NCI-H2196 treated with DMSO at 0.1 percent for 48 hours (cell line): Measurements from ENCODE around the gene RAB22A.
A peak's percentile ranks its signal among the peaks of the same experiment; 100 is the strongest.

Source experiments
- DNase-seq: peaks from one replicate; lab custom pipeline; 2025; ENCODE audit not compliant: unreplicated experiment; lab: John Stamatoyannopoulos, UW

The RAB22A gene

GRCh38 chr20:58384821-58385220 is 75.3 kb downstream of the RAB22A start:
- no peak for DNase-seq

DNA sequence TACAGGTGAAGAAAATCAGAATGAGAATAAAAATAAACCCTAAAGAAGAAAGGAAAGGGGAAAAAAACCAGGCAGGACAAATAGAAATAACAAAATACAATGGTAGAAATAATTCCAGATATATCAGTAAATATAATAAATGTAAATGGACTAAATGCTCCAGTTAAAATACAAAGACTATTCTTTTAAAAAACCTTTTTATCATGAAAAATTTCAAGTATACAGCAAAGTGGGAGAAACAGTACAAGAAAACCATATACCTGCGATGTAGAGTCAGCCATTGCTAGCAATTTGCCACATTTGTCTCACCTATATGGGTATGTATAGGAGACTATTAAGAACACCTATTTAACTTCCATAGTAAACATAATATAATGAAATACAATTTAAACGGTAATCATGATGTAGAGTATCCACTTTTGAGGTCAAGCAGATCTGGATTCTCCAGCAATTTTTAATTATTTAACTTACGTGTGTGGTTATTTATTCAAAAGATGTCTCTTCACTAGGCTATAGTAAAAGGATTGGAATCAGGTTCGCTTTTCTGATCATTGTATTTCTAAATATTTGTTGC is 78.6 kb downstream of the RAB22A start:
- no peak for DNase-seq

DNA sequence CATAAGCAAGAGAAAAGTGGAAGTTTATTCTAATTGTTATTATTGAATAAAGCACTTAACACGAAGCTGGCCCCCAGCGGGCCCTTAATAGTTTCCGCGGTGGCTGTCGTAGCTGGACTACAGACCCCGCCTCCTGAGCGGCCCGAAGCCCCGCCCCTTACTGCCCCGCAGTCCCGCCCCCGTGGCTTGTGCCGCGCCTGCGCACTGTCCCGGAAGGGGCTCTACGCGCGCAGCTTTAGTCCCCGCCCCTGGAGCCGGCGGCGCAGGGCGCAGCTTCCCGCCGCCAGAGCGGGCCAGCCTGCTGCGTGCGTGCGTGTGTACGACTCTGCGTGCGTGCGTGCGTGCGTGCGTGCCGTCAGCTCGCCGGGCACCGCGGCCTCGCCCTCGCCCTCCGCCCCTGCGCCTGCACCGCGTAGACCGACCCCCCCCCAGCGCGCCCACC is 79.4 kb downstream of the RAB22A start, which contains the start of gene VAPB:
Gene VAPB (plus strand): TSS at position 348 of the 442 bp plus-strand sequence. CDS start 231 bp downstream, outside the sequence.
- DNase-seq = peak; percentile 92

GRCh38 chr20:58389324-58389967 is 79.9 kb downstream of the RAB22A start:
- no peak for DNase-seq

- no peak for DNase-seq
Observed at GRCh38 chr20:58389968-58390658, 80.6 kb downstream of the RAB22A start.

DNA sequence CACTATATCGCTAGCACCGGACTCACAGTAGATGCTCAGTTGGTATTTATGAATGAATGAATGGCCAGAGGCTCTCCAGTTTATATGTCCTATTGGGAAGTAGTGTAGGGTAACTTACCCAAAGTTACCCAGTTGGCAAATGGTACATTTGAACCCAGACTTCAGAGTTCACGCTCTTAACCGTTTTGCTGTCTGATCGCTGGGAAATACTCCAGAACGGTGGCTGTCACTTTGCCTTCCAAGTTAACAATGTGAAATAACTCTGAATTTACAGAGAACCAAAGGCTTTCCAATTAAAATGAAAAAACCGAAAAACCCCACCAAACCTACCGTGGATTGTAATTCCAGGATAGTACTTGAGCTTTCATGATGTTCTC is 81.1 kb downstream of the RAB22A start:
- no peak for DNase-seq

DNA sequence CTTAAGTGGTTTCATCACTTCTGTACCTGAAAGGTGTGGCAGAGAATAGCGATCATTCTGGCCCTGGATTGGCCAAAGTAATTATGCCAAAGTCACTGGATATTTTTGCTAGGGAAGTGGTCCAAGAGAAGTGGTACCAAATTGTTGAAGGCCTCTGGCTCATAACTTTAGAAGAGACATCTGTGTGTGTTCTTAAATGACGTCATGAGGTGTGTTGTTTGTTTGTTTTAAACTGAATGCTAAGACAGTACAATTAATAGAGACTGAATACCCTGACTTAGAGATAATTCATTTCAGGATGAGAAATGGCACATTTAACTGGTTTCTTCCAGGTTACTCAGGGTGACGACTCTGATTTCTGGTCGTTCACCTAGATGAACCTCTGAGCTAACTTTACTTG is 82.8 kb downstream of the RAB22A start:
- DNase-seq = no peak

DNA sequence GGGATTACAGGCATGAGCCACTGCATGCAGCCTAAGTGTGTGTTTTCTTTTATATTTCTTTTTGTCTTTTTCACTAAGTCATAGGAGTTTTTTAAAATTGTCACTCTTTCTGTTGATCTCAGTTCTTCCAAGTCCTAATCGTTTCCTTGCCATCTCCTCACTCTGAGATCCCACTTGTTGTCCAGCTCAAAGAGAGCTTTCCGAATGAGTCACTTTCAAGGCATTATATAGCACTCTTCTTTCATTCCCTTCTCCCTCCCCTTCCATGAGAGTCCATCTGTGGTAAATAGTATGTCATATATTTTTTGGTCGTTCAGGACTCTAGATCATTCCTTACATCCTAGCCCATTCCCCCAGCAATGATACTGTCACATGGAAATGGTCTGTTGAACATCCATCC is 83.8 kb downstream of the RAB22A start:
- no peak for DNase-seq

DNA sequence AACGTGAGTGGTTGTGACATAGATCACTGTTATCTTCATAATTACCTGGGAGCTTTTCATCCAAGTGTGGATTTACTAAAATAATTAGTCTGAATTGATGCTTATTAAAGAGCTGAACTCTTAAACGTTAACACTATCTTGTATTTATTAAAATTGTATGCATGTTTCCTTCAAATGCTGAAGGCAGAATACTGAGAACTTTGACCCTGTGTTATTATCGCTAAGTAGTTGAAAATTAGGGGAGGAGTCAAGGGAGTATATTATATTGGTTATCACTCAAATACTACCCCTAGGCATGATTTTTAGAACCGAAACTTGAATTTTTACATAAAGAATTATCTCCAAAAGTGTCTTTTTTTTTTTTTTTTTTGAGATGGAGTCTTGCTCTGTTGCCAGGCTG is 85.3 kb downstream of the RAB22A start:
- DNase-seq = no peak

GRCh38 chr20:58395604-58396003 is 86.1 kb downstream of the RAB22A start:
- DNase-seq = no peak

DNA sequence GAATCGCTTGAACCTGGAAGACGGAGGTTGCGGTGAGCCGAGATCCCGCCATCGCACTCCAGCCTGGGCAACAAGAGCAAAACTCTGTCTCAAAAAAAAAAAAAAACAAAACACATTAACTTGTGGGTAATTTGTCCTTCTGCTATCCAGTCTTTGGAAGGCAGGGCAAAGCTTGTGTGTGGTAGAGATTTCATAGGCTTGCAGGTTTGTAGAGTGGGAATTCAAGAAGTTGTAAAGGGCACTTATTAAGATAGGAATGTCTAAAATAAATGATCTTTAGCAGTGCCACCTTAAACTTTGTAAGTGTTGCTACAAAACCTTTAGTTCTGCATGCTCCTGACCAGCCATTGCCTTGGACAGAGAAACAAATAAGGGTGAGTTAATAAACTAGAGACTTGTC is 87.9 kb downstream of the RAB22A start:
- DNase-seq = no peak

GRCh38 chr20:58398254-58398653 is 88.7 kb downstream of the RAB22A start:
- DNase-seq = no peak

GRCh38 chr20:58399926-58400325 is 90.4 kb downstream of the RAB22A start:
- no peak for DNase-seq

DNA sequence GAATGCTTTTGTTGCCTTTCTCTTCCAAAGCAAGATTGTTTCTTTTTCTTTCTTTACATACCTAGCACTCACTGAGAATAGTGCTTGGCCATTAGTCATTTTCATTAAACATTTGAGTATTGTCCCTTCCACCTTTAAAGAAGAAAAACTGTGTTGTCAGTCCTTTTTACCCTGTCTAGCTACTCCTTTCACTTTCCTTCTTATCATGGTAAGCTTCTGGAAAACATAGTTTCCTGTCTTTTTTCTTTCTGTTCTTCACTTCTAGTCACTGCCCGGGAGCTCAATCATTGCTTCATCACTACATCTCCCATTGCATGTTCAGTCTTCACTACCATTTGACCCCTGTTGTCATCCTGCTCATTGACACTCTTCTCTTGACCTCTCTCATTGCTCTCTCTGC is 91.6 kb downstream of the RAB22A start:
- DNase-seq = no peak

- no peak for DNase-seq
Observed at GRCh38 chr20:58402305-58402704, 92.8 kb downstream of the RAB22A start.

- no peak for DNase-seq
Observed at GRCh38 chr20:58402827-58403226, 93.3 kb downstream of the RAB22A start.

GRCh38 chr20:58403272-58403671 is 93.8 kb downstream of the RAB22A start:
- DNase-seq = no peak

DNA sequence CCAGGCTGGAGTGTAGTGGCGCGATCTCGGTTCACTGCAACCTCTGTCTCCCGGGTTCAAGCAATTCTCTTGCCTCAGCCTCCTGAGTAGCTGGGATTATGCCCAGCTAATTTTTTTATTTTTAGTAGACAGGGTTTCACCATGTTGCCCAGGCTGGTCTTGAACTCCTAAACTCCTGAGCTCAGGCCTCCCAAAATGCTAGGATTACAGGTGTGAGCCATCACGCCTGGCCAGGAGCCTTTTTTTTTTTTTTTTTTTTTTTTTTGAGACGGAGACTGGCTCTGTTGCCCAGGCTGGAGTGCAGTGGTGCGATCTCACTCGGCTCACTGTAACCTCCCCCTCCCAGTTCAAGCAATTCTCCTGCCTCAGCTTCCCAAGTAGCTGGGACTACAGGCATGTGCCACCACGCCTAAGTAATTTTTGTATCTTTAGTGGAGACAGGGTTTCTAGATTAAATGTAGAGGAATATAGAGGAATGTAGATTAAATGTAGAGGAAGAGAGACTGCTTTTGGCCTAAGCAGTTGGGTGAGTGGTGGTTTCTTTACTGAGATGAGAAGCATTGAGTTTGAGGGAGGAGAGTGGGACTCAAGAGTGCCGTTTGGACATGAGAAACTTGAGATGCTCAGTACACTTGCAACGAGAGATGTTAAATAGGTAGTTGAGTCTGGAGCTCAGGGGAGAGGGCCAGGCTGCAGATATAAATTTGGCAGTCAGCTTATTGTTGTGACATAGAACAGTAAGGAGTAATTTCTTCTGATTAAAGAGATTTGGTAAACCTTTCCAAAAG is 96.2 kb downstream of the RAB22A start:
- no peak for DNase-seq

DNA sequence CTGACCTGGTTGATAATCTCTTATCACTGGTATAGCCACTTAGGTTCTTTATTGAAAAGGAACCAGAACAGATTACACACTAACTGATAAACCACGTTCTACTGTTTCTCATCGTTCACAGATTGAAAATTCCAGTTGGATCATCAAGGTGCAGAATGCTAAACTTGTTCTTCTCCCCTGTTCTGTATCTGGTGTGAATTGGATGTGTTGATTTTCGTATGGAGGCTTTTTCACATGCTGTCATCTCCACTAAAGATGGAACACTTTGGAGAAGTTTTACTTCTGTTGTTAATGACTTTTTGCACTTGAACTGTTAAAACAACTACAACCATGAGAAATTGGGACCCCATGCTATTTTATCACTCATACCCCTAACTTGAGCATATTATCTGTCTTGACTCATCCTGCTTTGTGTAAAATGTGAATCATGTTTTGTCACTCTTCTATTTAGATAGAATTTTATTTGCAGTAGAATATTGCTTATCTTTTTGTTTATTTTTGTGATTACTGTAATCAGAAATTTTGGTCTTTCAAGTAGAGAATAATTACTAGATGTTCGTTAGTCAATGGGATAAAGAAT is 97.0 kb downstream of the RAB22A start:
- no peak for DNase-seq

- no peak for DNase-seq
Observed at GRCh38 chr20:58407201-58407873, 97.8 kb downstream of the RAB22A start.
